ES-I3 (cell line): ENCODE results near the gene DNAJC11.
"Not testable (repeated sequence)": the region's sequence is repeated elsewhere in the genome, so short reads cannot be mapped to it uniquely, and the experiment has no call there.

ENCODE experiments used
- H3K36me3 ChIP-seq: 2 replicates; pipeline ENCODE4 v1.6.1; 2013; ENCODE audit warnings: mild to moderate bottlenecking, low read length, control low read depth, moderate library complexity; ENCODE audit not compliant: insufficient read depth
- H3K4me1 ChIP-seq: 2 replicates; pipeline ENCODE4 v1.6.1; 2013; ENCODE audit warnings: mild to moderate bottlenecking, control low read depth, low read length; ENCODE audit not compliant: insufficient read depth
- H3K9ac ChIP-seq: 2 replicates; pipeline ENCODE4 v1.6.1; 2013; ENCODE audit warnings: low read depth, mild to moderate bottlenecking, low read length, moderate library complexity
- H3K9me3 ChIP-seq: 2 replicates; pipeline ENCODE4 v1.6.1; 2013; ENCODE audit warnings: mild to moderate bottlenecking, low read length, moderate library complexity; ENCODE audit not compliant: control insufficient read depth, insufficient read depth

DNAJC11 gene

DNA sequence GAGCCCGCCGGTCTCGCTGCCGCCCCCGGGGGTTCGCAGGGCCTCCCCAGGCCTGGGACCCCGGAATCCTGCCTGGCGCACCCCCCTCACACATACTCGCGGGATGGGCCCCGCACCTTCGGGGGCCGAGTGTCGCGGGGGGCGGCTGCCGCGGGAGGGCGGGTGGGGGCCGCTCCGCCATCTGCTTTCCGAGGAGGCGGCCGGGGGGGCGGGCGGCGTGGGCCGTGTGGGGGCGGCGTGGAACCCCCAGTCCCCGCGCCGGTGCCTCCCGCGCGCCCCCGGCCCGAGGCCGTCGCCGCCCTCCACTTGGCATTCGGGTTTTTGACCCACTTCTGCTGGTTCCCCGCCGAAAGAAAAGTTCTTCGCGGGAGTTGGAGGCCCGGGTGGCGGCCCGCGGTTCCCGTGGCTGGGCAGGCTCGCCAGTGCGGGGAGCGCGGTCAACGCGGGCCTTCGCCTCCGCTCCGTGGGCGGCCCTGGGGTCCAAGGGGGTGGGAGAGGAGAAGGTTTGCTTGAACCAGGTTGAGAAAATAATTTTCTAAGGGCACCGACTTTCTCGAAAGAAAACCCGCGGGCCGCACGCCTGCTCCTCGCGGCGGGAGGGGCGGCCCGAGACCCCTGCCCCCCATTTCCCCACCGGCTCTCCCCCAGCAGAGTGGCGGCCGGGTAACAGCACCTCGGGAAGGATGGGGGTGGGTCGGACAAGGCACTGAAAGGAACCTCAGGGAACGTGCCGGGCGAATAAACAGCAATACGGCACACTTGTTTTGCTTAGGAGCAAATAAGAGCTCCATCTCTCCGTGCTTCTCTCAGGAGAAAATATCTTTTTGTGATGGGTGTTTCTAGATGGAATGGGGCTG, 86.5 kb downstream of the DNAJC11 start:
- Histone ChIP-seq H3K9me3 (no peaks in the 10 kb centered on the region), H3K36me3 (peaks cover 3% of the 10 kb centered on the region; the same call in 1 of the 2 replicates), H3K9ac (peak overlapping the region; percentile 65), H3K4me1 (no peaks in the 10 kb centered on the region)

DNA sequence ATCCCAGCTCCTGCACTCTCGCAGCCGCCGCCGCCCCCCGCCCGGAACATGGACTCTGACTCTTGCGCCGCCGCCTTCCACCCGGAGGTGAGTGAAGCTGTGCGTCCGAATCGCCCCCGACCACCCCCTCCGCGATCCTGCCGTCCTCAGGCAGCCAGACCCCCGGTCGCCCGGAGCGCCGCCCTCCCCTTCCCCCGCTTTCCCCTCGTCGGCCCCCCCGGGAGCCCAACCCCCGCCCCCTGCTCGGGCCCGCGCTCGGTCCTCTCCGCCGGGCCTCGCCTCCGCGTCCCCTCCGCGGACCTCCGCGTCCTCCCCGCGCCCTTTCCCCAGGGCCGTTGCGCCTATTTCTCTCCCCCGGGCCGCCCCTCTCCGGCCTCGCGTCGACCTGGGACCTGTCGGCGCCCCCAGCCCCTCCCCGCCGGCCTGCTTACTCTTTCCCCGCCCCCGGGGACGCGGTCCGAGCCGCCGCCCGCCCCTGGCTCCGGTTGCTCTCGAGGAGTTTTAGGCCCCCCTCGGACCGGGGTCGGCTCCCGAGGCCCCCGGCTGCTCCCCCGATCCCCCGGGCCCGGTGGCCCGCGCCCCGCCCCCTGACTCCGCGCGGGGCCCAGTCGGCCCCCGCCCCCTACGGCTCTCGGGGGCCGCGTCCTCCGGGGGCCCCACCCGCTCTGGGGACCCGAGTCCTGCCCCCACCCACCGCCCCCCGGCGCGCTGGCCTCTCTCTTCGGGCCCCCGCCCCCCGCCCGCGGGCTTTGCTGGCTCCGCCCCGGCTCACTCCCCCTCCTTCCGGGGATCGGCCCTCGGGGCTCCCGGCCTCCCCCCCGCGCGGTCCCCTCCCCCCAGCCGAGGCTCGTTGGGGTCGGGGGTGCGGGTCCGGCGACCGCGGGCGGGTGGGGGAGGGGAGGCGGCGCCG, 87.3 kb downstream of the DNAJC11 start:
- Histone ChIP-seq H3K4me1 (peaks cover 4% of the 10 kb centered on the region; the same call in 1 of the 2 replicates), H3K36me3 (no peaks in the 10 kb centered on the region), H3K9ac (peak overlapping the region; percentile 87), H3K9me3 (no peaks in the 10 kb centered on the region)

- Histone ChIP-seq H3K9me3 (no peaks in the 10 kb centered on the region), H3K9ac (peak within 1 kb of the TSS; percentile 87), H3K36me3 (no peaks in the 10 kb centered on the region), H3K4me1 (peaks cover 4% of the 10 kb centered on the region; the same call in 1 of the 2 replicates)
Measured at GRCh38 chr1:6613361-6614018, 88.1 kb downstream of the DNAJC11 start, which contains the start of gene PHF13. PHF13 (plus strand) TSS chr1:6613731; CDS start chr1:6614067, 336 bp downstream.

- Histone ChIP-seq H3K9me3 (no peaks in the 10 kb centered on the region), H3K4me1 (peaks cover 4% of the 10 kb centered on the region; the same call in 1 of the 2 replicates), H3K9ac (peak overlapping the region; percentile 73), H3K36me3 (no peaks in the 10 kb centered on the region)
Measured at GRCh38 chr1:6612641-6613360, 88.8 kb downstream of the DNAJC11 start.

GRCh38 chr1:6603915-6604558, 97.6 kb downstream of the DNAJC11 start:
- no peaks in the 10 kb centered on the region for H3K36me3 ChIP-seq
- H3K9ac ChIP-seq = peak overlapping the region; percentile 92
- H3K9me3 ChIP-seq = no peaks in the 10 kb centered on the region
- no peaks in the 10 kb centered on the region for H3K4me1 ChIP-seq

DNA sequence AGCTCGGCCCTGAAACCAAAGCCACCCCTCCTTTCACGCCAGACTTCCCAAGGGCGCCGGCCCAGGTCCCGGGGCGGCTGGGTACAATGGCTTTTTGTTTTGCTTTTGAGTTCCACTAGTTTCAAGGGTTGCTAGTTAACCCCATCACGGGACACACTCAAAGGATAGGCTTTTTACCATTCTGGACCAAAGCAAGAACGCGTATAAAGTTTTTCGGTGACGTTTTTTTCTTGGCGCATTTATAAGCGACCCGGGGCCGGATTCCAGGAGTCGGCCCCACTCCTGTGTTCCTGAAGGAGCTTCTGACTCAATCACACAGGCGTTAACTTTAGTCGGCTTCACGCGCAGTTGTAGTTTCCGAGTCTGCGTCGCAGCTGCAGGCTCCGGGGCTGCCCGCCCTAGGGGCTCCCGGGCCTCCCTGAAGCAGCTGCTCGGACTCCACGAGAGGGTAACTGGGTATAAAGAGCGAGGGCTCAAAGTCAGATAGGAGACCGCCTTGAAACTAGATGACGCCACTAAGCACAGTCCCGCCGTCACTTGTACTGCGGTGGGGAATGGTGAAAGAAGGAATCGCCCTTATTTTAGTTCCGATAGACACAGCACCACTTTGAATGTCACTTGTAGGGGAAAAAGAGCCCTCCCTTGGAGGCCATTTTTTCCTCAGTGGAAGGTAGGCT, 98.2 kb downstream of the DNAJC11 start:
- Histone ChIP-seq H3K4me1 (no peaks in the 10 kb centered on the region), H3K9me3 (no peaks in the 10 kb centered on the region), H3K9ac (peak overlapping the region; percentile 92), H3K36me3 (no peaks in the 10 kb centered on the region)

- no peaks in the 10 kb centered on the region for H3K4me1 ChIP-seq
- peak within 1 kb of the TSS; percentile 92 for H3K9ac ChIP-seq
- H3K9me3 ChIP-seq = no peaks in the 10 kb centered on the region
- H3K36me3 ChIP-seq = no peaks in the 10 kb centered on the region; the same call in 1 of the 2 replicates
Measured at GRCh38 chr1:6602669-6603237, 98.9 kb downstream of the DNAJC11 start, which contains the start of gene KLHL21. KLHL21 (minus strand) TSS chr1:6602869; CDS start chr1:6602817, 52 bp downstream.

GRCh38 chr1:6601923-6602668, 99.5 kb downstream of the DNAJC11 start:
- Histone ChIP-seq H3K9me3 (no peaks in the 10 kb centered on the region), H3K36me3 (no peaks in the 10 kb centered on the region; the same call in 1 of the 2 replicates), H3K4me1 (no peaks in the 10 kb centered on the region), H3K9ac (peak overlapping the region; percentile 92)

- Histone ChIP-seq H3K4me1 (no peaks in the 10 kb centered on the region), H3K9me3 (no peaks in the 10 kb centered on the region), H3K9ac (peak overlapping the region; percentile 92), H3K36me3 (no peaks in the 10 kb centered on the region; the same call in none of the 2 replicates)
Measured at GRCh38 chr1:6601049-6601922, 100.3 kb downstream of the DNAJC11 start.

GRCh38 chr1:6600410-6601048, 101.1 kb downstream of the DNAJC11 start:
- Histone ChIP-seq H3K36me3 (no peaks in the 10 kb centered on the region; the same call in none of the 2 replicates), H3K9ac (peak overlapping the region; percentile 92), H3K4me1 (no peaks in the 10 kb centered on the region), H3K9me3 (no peaks in the 10 kb centered on the region)

GRCh38 chr1:6599991-6600390, 101.6 kb downstream of the DNAJC11 start:
- H3K9me3 ChIP-seq, H3K4me1 ChIP-seq, H3K36me3 ChIP-seq: not testable (repeated sequence)
- peak overlapping the region; percentile 92; the same call in 1 of the 2 replicates for H3K9ac ChIP-seq
